SHP77 (cell line): ENCODE data around the gene NAA35.

Source experiments
- DNase-seq, 2 experiments: peaks; one replicate each; lab custom pipeline; 2025; lab: John Stamatoyannopoulos, UW

The NAA35 gene

DNA sequence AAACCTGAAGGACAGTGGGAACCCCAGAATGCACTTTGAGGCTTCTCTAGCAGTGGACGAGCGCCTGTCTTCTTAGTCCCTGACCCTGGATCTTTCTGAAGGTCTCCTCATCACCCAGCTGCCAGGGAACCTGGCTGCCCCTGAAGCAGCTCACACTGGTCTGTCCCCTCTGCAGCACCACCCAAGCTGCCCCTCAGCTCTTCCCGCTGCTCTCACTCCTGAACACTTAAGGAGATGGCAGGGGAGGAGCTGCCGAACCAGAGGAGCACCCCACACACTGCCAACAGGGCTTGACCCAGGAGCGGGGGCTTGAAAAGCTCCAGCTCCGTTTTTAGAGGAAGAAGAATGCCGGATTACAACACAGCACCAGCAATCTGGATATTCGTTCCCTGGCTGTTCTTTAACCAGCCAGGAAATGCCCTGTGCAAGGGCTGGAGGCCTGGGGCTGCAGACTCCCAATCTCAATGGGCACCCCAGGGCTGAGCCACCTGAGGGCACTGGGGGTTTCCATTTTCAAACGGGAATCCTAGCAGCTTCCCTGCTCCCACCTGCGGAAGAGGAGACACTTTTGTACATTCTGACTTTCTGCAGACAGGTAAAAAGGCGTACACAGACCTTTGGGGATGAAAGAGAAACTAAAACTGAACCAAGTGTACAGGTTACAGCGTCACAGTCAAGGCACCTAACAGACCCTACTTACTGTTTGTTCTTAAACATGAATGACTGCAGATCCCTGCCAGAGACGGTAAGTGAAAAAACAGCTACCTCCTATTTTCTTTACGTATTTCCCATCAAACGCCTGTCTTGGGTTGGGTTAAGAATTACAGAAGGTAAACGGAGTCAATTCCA is 122.1 kb downstream of the NAA35 start:
- no peak for DNase-seq

DNA sequence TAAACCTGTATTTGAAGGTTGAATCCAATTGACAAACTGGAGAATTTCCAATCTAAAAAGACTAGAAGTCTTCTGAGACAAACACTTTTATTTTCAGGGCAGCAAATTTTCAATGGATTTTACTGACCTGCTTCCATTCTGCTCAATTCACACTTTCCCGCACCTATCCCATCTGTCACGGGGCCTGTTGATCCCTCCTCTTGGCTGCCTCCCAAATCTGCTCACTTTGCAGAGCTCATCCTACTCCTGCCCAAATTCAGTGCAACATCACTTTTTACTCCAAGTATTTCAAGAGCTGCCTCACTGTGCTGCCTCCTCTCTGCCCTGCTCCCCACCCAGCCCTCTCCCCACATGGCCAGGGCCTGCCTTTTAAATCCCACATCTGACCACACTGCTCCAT is 123.3 kb downstream of the NAA35 start:
- no peak for DNase-seq

DNA sequence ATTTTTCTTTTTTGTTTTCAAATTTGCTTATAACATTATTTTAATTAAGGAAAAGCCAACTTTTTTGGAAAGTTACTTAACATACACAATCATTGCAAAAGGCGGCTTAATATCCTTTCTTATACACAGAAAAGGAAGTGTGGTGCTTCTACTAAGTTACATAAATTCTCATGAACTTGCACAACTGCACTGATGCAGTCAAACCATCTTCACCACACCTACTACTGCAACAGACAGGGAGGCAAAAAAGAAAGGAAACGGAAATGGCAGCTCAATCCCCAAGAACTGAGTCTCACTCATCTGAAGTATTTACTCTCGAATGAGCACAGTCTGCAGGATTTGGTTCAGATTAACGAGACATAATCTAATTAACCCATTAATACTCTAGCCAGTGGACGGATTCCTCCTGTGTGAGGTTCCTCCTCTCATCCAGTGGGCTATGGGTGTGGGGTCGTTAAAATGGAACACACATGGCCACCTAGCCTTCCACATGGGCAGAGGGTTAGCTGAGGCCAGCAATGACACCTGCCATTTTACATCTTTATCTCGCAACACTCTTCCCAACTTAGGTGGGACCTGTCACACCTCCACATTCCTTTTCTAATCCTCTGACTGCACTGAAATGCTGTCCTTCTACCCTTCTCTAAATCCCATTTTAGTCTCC is 128.4 kb downstream of the NAA35 start:
- DNase-seq, result no peak
